Measurements from ENCODE around the gene VAMP8. TPM values are rescaled to one million over a fixed set of nuclear protein-coding genes. Genes with fewer than 3 reads are reported as not detected.
"Not testable (repeated sequence)": the region's sequence is repeated elsewhere in the genome, so short reads cannot be mapped to it uniquely, and the experiment has no call there.

The VAMP8 gene
- total RNA-seq, 1 donor from 2014 or later = 8.2 TPM

DNA sequence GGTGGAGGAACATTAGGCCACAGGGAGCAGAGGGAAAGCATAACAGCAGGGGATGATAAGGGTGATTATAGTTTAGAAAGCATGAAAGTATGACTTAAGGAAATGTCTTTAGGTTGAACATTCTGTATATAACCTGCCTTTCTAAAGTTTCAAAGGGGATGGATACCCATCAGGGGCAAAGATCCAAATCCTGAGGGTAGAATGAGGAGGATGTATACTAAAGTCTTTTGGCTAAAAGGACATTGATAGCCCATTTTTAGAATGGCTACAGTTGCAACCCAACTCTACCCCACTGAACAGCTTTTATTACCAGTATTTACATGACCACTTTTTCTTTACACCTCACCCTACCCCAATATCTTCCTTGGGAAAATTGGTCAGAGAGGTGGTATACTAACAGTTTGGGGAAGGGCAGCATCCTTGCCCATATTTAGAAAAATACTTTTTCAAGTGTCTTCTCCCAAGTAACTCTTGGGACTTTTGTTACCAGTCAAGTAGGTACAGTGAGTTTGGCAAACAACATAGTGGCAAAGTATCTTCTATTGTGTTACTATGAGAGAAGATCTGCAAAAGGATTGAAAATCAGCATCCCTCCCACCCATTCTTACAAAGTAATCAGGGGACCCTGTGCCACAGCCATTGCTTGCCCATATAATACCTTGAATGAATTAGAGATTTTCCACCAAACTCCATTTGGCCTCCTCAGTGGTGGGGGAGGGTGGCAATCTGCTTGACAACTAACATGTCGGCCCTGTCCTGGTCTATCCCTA lies 30.1 kb upstream of the VAMP8 start:
- DNase-seq = no peak

DNA sequence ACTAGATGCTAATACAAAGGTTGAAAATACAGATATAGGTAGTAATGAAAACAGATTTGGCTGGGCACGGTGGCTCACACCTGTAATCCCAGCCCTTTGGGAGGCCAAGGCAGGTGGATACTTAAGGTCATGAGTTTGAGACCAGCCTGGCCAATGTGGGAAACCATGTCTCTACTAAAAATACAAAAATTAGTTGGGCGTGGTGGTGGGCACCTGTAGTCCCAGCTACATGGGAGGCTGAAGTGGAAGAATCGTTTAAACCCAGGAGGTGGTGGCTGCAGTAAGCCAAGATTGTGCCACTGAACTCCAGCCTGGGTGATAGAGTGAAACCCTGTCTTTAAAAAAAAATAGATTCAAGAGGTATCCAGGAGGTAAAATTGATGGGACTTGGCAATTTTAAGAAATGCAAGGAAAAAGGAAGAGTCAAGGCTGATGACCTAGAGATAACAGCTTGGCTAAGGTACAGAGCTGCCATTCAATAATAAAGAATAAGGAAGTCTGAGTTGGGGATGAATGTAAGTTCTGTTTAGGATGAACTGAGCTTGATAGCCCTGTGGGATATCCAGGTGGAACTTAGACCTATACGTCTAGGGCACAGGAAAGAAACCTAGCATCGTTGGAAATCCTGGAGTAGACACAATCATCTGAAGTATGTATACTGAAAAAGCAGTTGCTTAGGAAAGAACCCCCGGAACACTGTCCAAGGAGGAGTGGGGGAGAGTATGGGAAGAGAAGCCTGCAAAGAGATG lies 29.4 kb upstream of the VAMP8 start:
- no peak for DNase-seq

- DNase-seq = no peak
Measured at GRCh38 chr2:85548608-85548900, 28.8 kb upstream of the VAMP8 start.

- no peak for DNase-seq
Measured at GRCh38 chr2:85549095-85549494, 28.3 kb upstream of the VAMP8 start.

- peak; percentile 25 for DNase-seq
Measured at GRCh38 chr2:85549826-85550225, 27.6 kb upstream of the VAMP8 start.

- no peak for DNase-seq
Measured at GRCh38 chr2:85550486-85550885, 26.9 kb upstream of the VAMP8 start.

DNA sequence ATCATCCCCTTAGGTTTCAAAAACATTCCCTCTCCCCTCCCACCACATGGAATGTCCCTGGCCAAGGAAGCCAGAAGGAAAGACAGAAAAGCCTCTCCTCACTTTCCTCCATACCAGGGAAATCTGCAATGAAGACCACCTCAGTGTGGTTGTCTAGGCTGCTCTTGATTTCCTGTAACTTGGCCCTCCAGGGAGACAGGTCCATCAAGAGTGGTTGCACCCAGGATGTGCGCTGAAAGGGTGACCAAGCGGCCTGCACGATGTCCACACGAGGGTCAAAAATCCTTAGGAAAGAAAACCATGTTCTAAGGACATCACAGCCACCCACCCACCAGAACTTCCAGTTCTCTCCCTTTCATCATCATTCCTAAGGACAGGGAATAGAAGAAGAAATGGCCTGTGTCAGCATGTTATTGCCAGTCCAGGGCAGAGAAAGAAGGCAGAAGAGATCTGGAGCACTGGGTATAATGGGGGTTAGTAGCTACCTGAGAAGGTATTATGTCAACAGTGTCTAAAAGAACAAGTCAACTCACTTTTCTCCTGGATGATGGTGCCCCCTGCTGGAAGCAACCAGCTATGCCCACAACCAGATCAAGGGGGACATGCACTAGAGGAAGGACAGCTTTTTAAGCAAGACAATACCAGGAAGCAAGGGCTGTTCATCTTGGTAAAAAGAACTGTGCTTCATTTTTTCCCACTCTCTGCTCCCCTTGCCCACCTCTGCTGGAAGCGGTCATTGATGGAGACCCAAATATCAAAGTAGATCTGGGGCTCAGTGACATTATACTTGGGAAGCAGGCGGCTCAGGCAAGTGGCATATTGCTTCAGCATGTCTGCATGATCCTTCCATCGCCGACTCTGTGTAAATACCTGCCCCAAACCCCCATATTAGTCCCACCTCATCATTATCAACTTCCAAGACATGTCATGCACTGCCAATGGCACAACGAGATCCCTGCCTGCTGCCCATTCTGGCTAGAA lies 25.4 kb upstream of the VAMP8 start:
- peak; percentile 92 for DNase-seq

- no peak for DNase-seq
Measured at GRCh38 chr2:85553184-85553583, 24.2 kb upstream of the VAMP8 start.

GRCh38 chr2:85554980-85555612 lies 22.3 kb upstream of the VAMP8 start:
- DNase-seq = no peak

- no peak for DNase-seq
Measured at GRCh38 chr2:85557130-85557529, 20.3 kb upstream of the VAMP8 start.

DNA sequence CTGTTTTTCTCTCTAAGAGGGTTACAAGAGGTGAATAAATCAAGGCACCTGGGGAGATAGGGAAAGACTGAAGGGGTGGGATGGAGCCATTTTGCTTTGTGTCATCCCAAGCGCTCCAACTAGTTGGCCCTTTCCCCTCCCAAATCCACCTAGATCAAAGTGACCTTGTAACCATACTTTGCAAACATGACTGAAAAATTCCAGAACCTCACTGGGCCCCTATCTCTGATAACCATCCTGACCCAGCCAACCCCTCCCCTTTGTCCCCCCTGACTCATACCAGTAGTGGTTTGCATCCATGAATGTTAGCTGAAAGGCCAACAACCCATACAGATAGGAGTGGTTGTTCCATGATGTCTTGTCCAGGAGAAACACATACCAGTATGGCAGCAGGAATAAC lies 19.2 kb upstream of the VAMP8 start:
- DNase-seq = no peak

- DNase-seq = not testable (repeated sequence)
Measured at GRCh38 chr2:85560403-85560726, 17.0 kb upstream of the VAMP8 start.

GRCh38 chr2:85560812-85561279 lies 16.5 kb upstream of the VAMP8 start:
- no peak for DNase-seq

DNA sequence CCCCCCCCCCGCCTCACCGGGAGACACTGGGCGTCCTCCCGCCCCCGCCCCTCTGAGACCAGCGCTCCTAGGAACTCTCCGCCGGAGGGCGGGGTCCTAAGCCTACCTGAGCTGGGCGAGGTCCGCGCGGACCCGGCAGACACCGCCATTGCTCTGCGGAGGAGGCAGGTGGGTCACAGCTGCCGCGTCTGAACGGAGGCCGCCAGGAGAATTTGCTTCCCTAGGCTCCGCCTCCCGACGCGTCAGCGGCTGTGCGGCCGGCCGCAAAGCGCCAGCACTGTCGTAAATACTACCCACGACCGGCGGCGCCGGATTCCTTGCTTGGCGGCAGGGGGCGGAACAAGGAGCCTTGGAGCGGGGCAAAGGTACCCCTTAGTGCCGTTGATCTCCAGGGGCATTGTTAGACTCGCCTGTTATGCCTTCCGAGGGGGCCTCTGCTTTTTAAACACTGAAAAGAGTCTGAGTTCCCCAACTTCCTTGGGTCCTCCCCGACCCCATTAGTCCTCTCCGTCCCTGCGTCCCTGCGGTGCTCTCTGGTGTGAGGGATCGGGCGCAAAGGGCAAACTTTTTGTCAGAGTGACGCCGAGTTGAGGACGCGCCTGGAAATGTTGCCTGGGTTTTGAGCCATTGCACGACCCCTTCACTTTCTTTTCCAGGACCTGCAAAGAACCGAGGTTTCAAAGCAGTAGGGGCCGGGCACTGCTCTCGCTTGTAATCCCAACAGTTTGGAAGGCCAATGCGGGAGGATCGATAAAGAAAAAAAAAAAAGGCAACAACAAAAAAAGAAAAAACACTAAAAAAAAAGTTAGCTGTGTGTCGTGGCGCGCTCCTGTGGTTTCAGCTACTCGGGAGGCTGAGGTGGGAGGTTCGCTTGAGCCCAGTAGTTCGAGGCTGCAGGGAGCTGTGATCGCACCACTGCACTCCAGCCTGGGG lies 15.8 kb upstream of the VAMP8 start, which contains the start of gene GGCX:
GGCX (minus strand) TSS at position 214 of the 933 bp plus-strand sequence; CDS start at position 149, 65 bp downstream.
- peak; percentile 98 for DNase-seq

- DNase-seq = no peak
Measured at GRCh38 chr2:85564144-85564563, 13.2 kb upstream of the VAMP8 start.

- no peak for DNase-seq
Measured at GRCh38 chr2:85566265-85566664, 11.1 kb upstream of the VAMP8 start.

GRCh38 chr2:85575739-85576138 lies 1.6 kb upstream of the VAMP8 start:
- DNase-seq = no peak

DNA sequence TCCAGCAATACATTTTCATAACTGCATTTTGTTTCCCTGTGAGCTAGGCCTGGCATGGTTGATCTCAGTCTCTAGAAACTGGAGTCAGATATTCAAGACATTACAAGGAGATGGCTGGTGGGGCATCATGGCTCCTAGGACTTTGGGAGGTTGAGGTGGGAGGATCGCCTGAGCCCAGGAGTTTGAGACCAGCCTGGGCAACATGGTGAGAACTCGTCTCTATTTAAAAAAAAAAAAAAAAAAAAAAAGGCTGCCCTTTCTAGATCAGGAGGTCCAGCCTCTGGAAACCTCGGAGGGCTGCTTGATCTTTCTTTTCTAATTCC lies 362 bp upstream of the VAMP8 start:
- no peak for DNase-seq

DNA sequence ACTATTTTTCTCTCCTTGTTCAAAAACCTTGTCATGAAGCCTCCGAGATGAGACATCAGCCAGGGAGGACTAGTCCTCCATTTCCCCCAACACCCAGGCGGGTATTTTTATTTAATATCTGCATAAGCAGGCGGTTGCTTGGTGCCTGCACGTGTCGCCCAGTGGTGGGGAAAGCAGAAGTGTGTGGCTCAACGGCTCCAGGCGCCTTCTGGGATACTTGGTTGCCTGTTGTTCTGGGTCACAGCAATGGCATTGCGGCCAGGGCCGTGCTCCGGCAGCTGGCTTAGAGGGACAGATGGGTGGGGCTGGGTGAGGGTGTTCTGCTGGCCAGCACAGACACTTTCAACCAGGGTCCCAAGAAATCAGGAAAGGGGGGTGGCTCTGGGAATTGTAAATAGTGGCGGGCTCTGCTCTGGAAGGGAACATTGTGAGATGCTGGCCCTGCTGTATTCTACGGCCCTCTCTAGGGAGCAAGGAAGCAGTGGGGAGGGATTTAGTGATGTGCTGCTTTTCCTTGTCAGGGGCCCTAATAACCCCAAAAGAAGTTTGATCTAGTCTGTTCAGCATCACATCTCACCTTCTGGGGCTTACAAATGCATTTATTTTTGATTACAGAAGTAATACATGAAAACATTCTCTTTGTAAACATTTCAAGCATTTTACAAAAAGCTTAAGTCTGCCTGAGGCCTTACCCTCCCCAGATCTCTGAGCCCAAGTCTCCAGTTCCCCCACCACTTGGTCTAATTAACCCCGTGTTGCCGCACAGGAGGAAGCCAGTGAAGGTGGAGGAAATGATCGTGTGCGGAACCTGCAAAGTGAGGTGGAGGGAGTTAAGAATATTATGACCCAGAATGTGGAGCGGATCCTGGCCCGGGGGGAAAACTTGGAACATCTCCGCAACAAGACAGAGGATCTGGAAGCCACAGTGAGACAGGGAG lies 1.1 kb downstream of the VAMP8 start:
- DNase-seq = peak; percentile 43

All from tongue (tissue), 2 donors.